M059J (cell line): ENCODE measurements around the gene KAZN. TPM values are rescaled to one million over a fixed set of nuclear protein-coding genes. Genes with fewer than 3 reads are reported as not detected.

Experiments used
- DNase-seq: peaks from one replicate; pipeline ENCODE4 v3.0.0-alpha.2; 2012; ENCODE audit warnings: low read depth
- total RNA-seq: library from RNA; depleted of rRNA; stranded (reverse); fragments of >200 nt; shearing (Covaris generic); gene quantifications from 2 replicates; pipeline ENCODE4 v1.2.3, GENCODE V29; 2014

KAZN gene
- total RNA-seq, 1 experiment from 2014 or later, result 6.4 TPM

DNA sequence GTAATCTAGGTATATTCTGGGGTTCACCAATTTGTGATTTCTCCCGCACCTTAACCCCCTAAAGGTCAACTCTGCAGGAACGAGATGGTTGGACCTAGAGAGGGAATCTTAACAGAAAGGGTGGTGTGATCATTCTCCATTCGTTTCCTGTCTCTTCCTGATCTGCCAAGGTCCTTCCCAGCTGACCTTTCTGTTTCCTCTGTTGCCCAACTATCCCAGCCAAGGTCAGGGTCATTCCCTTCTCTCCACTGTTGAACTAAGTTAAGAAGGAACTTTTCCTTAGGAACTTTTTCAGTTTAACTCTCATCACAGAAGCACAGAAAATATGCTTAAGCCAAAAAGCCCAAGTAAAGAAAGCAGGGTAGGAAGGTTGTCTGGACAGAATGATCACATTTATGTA, 49.3 kb downstream of the KAZN start:
- no peak for DNase-seq

GRCh38 chr1:14648391-14648790, 49.9 kb downstream of the KAZN start:
- no peak for DNase-seq

- peak; percentile 43 for DNase-seq
These were observed 50.7 kb downstream of the KAZN start for GRCh38 chr1:14648896-14649855.

DNA sequence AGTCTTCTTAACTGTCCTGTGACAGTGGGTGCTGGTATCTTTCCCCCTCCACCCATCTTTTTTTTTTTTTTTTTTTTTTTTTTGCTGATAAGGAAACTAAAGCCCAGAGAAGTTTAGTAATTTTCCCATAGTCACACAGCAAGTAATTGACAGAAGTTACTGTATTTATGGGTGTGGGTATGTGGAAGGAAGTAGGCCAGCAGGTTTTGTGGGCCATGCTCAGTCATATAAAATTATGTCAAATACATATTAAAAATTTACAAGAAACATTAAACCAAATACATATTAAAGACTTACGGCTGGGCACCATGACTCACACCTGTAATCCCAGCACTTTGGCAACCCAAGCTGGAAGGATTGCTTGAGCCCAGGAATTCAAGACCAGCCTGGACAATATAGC, 51.5 kb downstream of the KAZN start:
- DNase-seq, result no peak

DNA sequence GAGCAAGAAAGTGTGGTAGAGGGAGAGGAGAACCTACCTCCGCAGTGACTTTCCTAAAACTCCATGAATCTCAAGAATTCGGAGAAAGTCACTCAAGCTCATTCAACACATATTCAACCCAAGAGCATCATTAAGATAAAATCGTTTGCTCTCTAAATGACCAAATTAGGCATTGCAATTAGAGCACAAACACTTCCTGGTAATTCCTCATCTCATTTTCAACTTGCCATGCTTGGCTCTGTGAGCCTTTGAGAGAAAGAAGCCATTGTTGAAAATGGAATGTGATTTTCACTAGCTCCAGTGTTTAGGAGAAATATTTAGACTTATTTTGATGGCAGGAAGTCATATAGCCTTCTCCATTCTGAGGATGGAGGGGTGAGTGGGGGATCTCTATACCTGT, 52.5 kb downstream of the KAZN start:
- DNase-seq, result no peak

GRCh38 chr1:14652840-14653239, 54.4 kb downstream of the KAZN start:
- peak; percentile 65 for DNase-seq

DNA sequence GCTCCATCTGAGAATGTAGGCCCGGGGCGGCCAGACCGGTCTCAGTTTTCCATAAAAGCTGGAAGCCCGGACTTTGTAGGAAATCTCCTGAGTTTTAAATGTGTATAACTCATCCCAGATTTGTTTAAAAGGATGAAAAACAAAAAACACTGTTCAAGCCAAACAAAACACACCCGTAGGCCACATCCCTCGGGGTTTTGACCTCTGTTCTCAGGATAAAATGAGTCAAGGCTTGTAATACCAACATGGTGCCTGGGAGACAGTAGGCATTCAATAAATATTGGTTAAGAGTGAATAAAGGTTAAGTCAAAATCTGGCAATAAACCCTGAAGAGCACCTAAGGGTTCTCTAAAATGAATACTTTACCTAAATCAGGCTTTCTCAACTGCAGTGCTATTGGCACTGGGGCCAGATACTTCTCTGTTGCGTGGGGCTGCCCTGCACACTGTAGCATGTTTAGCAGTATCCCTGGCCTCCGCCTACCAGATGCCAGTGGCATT, 55.0 kb downstream of the KAZN start:
- peak; percentile 92 for DNase-seq

GRCh38 chr1:14654554-14654953, 56.1 kb downstream of the KAZN start:
- DNase-seq, result no peak

- no peak for DNase-seq
These were observed 56.9 kb downstream of the KAZN start for GRCh38 chr1:14655385-14655784.

- DNase-seq, result no peak
These were observed 58.0 kb downstream of the KAZN start for GRCh38 chr1:14656384-14656937.

- DNase-seq, result no peak
These were observed 60.2 kb downstream of the KAZN start for GRCh38 chr1:14658642-14659041.

GRCh38 chr1:14659913-14660312, 61.4 kb downstream of the KAZN start:
- no peak for DNase-seq

DNA sequence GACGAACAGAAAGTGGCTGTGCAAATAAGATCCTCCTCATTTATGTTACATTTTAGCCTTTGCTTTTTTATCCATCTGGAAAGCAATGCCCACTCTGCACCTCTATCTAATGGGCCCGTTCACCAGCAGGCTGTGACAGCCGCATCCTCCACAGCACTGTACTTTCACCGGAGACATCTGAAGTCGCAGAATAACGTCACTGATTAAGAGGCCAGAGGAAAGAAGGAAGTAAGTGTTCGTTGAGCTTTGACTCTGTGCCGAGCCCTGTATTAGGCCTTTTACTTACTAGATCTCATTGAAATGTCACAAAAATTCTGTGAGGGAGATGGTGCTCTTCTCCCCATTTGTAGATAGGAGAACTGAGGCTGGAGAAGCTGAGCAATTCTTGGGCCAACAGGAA, 62.3 kb downstream of the KAZN start:
- DNase-seq, result no peak

DNA sequence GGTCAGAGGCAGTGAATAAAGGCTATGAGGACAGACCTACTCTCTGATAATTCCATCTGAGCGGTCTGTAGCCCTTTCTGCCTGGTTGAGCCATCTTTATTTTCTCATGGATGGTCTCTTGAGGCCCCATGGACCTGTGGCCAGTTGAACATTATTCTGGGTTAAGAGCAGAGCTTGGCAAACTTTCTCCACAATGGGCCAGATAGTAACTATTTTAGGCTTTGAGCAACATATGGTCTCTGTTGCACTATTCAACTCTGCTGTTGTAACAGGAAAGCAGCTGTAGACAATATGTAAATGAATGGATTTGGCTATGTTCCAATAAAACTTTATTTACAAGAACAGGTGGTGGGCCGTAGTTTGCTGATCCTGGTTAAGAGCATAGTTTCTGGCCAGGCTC, 62.7 kb downstream of the KAZN start:
- DNase-seq, result no peak

GRCh38 chr1:14662116-14662515, 63.6 kb downstream of the KAZN start:
- DNase-seq, result peak; percentile 31

GRCh38 chr1:14663773-14664172, 65.3 kb downstream of the KAZN start:
- DNase-seq, result no peak

DNA sequence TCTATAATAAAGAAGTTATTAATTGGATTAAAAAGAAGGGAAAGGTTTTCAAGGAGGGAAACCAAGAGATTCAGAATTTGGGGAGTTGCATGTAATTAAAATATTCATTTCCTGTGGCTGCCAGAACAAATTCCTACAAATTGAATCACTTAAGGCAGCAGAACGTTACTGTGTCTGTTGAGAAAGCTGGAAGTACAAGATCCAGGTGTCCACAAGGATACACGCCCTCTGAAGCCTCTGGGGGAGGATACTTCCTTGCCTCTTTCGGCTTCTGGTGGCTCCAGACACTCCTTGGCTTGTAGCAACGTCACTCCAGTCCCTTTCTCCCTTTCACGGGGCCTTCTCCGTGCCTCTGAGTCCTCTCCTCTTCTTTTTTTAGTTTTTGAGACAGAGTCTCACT, 67.9 kb downstream of the KAZN start:
- peak; percentile 74 for DNase-seq

GRCh38 chr1:14666962-14667650, 68.6 kb downstream of the KAZN start:
- DNase-seq, result no peak

DNA sequence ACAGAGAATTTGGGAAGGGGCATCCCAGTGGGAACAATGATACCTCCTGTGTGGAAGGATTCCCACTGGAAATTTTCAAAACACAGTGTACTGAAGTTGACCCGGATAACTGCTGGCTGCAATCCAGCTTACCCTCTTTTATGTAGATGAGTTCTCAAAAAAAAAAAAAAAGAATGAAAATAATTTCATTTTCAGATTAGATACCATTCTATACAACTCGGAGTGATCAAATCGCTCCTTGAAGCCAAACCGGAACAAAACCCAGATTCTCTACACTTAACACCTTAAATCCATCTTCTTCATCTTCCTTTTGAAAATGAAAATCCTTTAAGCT, 69.1 kb downstream of the KAZN start:
- no peak for DNase-seq

DNA sequence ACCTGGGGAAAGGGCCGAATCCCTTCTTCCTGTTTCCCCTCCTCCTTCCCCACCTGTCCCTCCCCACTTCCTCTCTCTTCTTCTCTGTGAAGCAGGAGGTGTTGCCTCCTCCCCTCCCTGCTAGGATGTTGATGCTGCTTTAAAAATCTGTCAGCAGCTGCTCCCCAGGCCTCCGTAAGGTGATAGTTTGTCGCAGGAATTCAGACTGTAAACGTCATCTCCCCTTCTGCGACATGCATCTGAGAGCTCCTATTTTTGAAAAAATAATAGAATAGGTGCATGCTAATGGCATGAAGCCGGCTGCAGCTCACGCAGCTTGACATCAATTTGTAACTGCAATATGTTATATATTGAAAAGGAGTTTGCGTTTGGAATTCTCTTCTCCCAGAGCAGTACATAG, 70.1 kb downstream of the KAZN start:
- DNase-seq, result no peak

GRCh38 chr1:14672005-14672404, 73.5 kb downstream of the KAZN start:
- no peak for DNase-seq

DNA sequence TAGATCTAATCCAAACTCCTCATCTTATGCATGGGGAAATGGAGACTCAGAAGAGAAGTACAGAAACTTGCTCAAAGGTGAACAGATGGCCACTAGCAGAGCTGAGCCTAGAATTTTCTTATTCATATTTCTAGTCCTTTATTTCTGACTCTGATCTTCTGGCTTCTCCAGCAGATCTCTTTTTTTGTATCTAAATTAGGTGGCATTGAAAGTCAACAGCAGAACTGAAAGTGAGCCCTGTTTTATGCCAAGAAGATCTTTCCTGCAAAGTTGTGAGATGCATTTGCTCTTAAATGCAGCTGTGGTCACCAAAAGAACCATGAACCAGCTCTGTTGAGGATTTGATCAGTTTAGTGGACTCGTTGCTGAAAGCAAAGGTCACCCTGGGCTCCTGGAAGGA, 75.5 kb downstream of the KAZN start:
- no peak for DNase-seq

GRCh38 chr1:14676400-14676799, 77.9 kb downstream of the KAZN start:
- no peak for DNase-seq
